Ramos (cell line): ENCODE measurements around the gene ZBTB7A.

Source experiments
- in situ Hi-C: fragments of 300-500 bp; cut with MboI; formaldehyde crosslinking; loops from one replicate; pipeline ENCODE4 v1.14.3; 2022; ENCODE audit warnings: low sequenced_read_pairs; ENCODE audit not compliant: unreplicated experiment

Gene ZBTB7A

DNA sequence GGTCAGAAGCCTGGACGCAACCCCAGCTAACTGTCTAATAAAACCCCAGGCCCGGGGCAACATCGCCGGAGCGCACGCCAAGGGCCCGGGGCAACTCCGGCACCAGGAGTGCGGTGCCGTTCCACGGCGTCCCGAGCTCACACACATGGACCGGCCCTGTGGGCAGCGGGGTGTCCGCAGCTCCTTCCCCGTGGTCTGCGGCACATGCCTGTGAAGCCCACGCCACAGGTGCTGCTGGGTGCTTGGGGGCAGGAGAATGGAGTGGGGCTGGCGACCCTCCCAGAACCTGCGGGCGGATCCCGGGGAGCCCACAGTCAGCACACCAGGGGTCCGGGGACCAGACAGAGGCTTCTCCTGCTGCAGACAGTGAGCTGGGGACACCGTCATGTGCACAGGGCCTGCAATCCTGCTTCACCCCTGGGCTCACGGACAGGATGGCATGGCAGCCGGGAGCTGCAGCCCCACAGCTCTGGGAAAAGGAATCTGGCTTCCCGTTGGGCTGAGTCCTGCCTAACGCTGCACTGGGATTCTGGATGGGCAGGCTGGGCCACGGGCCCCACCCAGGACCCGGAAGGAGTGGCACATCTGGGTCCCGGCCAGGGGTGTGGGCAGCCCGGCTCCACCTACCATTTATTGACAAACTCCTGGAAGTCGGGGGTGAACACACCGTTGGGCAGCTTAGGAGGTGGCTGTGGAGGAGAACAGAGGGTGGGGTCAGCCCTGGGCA is 28.2 kb upstream of the ZBTB7A start:
- in situ Hi-C loops: no loop called here

DNA sequence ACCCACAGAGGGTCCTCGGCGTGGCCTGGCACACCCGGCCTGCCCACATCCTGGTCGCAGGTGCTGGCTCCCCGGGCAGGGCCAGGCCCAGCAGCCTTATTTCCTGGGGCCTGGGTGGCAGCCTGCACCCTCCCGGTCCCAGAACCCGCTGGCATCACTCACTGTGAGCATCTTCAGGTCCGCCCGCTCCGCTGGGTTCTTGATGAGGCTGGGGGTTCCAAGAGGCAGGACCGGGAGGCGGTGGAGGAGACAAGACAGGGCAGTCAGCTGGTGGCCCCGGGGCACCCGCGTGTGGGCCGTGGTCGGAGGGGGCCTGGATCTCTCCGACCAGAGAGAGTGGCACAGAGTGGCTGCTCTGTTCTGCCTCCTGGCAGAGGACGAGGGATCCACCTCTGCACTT is 27.6 kb upstream of the ZBTB7A start:
- in situ Hi-C loops: no loop called here

DNA sequence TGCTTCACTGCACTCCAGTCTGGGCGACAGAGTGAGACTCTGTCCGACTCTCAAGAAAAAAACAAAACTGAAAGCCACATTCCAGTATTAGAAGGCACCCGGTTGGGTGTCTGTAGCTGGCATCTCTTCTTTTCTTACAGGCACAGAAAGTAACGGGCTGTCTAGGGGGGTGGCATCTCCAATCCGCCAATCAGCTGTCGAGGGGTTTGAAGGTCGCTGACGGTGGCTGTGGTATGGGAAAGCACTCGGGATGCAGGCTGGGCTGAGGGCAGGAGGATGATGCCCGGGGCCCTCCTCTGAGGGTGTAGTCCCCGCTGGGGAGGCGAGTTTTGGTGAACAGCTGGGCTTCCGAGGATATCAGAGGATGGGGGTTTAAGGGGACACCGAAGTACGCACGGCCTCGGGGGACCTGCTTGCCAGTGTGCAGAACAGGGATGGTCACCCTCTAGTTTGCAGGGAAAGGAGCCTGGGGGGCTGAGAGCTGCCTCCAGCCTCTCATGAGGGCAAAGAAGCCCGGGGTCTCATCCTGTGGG is 27.0 kb upstream of the ZBTB7A start:
- in situ Hi-C loops: no loop called here

DNA sequence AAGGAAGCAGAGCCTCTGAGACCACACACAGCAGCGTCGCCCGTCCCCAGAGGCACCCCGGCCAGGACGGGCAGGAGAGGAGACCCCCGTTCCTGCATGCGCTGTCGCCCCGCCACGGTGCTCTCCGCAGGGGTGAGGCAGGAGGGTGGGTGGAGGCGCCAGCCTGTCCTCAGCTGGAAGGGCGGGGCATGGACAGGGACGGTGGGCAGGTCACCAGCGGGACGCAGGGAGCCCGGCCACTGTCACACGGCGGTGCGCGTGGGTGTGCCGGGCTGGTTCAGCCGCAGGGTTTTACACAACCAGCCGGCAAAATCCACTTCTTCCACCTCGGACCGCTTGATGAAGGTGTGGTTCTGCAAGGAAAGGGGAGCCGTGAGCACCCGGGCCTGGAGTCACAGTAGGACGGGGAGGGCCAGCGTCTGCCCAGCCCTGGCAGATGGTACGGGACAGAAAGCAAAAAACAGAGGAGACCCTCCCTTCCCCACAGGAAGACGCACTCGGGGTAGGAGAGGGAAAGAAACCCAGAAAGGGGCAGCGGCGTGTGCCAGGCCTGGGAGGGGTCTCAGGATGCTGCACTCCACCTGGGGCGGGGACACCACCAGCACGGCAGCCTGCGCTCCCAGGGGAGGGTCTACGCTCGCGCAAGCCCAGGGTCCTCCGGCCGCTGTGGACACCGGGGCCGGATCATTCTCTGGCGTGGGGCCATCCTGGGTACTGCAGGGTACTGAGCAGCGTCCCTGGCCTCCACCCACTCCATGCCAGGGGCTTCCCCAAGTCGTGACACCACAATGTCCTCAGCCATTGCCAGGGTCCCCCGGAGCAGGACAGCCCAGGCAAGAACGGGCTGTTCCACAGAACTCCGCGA is 23.9 kb upstream of the ZBTB7A start:
- in situ Hi-C loops: no loop called here

DNA sequence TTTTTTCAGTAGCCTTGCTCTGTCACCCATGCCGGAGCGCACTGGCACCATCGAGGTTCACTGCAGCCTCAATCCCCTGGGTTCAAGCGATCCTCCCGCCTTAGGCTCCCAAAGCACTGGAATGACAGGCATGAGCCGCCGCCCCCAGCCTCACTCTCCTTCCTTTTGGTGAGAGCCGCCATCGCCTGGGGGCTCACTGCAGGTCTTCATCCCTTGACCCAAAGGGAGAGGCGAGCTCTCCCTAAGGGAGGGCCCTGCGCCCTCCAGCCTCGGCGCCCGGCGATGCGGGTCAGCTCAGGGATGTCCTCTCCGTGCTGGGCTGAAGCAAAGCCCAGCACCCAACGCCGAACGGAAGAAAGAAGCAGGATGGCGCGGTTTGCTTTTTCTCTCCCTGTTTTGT is 23.2 kb upstream of the ZBTB7A start:
- in situ Hi-C loops: no loop called here

DNA sequence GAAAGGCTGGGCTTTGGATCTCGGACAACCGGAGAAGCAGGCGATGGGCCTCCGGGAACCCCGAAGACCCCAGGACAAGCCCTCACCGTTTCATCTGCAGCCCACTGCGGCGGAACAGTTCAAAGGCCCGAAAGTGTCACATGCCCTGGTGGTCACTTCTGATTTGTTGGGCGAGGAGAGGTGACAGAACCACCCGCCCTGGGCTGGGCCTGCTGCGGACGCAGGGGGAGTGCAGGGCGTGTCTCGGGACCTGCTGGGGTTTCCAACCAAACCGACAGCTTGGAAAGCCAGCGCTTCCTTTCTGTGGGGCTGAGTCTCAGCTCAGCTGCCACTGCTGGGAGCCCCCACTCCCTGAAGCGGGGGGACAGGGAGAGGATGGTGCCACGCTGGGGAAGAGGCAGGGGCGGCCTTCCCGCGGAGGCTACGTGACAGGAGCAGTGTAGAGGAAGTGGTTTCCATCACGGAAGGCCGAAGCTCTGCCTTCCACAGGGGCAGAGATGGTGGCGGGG is 22.8 kb upstream of the ZBTB7A start:
- in situ Hi-C loops: no loop called here

DNA sequence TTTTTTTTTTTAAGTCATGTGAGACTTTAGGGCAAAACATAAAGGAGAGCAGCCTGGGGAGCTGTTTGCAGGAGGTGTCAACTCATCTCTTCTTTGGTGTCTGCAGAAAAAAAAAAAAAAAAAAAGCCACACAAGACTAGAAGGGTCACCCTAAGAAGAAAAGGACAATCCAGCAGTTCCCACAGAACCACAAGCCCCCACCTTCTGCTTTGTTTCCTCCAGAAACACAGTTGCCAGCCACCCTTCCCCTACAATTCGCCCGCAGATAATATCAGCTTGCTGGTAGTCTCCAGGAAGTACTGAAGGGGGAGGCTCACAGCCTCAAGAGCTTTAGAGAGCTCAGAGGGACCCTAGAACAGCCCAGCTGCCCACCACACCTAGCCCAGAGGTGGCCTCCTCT is 22.3 kb upstream of the ZBTB7A start:
- in situ Hi-C loops: no loop called here

DNA sequence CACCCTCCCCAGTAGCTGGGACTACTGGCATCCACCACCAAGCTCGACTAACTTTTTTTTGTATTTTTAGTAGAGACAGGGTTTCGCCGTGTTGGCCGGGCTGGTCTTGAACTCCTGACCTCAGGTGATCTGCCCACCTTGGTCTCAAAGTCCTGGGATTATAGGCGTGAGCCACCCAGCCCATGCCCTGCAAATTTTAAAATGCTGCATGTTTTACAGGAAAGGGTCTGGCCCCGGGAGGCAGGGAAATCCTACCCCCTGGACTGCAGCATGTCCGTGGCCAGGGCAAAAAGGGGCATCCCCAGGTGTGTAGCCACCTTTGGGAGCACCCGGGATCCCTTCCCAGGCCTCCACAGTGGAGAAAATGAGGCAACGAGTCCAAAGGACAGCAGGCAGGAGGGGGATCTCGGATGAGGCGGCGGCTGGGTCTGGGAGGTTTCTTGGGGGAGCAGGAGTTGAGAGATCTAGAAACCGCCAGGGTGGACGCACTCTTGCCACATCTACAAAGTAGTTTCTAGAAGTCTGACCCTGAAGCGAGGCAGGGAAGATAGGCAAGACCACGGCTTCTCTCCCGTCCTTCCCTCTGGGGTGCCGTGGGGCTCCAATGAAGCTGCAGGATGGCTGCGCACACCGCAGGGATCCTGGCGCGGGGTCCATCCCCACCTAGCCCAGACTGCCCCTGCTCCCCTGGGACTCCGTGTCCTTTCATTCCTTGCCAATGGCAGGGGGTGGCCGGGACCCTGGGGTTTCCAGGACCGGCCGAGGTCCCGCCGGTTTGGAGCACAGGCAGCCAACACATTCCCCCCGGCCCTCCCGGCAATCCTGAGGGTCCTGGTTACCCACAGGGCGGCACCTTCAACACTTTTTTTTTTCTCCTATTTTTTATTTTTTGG is 21.3 kb upstream of the ZBTB7A start:
- in situ Hi-C loops: no loop called here

DNA sequence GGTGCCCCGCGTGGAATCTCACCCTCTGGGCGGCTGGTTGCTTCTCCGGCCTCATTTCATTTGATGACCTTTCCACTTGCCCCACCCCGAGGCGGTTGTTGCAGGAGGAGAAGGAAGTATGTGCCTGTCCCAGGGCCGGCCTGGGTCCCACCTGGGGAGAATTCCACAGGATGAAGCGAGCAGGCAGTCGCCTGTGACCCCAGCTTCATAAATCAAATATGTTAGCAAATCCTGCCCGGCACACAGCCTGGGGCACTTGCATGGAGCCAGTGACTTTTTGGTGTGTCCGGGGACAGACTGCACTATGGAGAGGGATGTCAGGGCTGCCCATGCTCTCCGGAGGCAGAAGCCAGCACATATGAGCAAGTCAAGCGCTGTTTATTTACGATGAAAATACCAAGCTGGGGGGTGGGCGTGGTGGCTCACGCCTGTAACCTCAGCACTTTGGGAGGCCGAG is 19.7 kb upstream of the ZBTB7A start:
- in situ Hi-C loops: no loop called here

DNA sequence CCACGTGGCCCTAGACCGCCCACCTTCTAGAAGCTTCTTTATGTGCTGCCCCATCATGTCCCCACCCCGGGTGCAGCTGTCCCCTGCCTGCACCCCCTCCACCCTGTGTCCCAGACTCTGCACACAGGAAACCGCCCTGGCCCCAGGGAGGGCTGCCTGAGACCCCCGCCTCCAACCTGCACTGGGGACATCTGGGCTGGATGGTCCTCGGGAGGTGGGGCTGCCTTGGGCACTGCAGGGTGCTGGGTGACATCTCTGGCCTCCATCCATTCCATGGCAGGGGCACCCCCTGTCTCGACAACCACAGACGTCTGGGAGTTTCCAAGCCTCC is 17.8 kb upstream of the ZBTB7A start:
- in situ Hi-C loops: no loop called here

DNA sequence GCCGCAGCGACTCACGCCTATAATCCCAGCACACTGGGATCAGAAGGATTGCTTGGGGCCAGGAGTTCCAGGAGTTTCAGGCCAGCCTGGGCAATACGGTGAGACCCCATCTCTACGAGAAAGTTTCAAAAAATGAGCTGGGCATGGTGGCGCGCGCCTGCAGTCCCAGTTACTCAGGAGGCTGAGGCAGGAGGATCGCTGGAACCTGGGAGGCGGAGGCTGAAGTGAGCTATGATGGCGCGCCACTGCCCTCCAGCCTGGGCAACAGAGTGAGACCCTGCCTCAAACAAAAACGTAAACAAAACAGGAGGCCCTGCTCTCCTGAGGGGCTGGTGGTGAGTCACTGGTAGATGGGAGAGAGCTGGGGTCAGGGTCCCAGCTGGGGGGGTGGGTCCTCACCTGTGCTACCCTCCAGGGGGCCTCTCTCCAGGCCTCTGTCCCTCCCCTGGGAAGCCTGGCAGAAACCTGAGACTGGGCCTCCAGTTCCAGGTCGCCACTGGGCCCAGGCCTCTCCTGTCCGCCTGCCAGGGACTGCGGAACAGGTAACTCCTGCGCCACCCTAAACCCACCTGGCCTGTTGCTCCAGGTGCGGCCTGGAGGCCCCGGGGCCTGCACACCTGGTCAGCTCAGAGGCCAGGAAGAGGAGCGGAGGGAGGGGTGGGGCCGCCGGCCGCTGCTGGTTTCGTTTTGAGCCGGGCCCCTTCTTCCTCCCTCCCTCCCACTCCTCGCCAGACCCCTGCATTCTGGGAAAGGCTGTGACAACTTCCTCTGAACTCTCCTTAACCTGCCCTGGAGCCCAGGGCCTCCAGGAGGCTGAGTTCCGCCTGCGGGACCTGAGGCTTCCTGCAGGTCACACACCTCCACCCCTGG is 17.2 kb upstream of the ZBTB7A start:
- in situ Hi-C loops: no loop called here

DNA sequence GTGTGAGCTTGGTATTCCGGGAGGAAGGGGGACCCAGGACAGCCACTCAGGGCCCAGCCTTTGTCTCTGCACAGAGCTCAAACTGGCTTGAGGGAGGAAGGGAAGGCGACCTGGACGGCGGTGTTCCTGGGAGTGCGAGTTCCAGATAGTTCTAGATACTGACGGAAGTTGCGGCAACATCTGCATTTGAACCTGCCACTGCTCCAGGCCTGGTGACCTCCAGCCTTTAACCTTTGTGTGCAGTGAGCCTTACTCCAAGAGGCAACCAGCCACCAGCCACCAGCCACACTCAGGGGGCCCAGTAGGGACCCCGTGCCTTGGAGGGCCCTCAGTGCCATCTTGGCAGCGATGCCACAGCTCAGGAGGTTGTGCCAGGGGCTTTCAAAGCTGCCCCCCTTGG is 15.5 kb upstream of the ZBTB7A start:
- in situ Hi-C loops: no loop called here

DNA sequence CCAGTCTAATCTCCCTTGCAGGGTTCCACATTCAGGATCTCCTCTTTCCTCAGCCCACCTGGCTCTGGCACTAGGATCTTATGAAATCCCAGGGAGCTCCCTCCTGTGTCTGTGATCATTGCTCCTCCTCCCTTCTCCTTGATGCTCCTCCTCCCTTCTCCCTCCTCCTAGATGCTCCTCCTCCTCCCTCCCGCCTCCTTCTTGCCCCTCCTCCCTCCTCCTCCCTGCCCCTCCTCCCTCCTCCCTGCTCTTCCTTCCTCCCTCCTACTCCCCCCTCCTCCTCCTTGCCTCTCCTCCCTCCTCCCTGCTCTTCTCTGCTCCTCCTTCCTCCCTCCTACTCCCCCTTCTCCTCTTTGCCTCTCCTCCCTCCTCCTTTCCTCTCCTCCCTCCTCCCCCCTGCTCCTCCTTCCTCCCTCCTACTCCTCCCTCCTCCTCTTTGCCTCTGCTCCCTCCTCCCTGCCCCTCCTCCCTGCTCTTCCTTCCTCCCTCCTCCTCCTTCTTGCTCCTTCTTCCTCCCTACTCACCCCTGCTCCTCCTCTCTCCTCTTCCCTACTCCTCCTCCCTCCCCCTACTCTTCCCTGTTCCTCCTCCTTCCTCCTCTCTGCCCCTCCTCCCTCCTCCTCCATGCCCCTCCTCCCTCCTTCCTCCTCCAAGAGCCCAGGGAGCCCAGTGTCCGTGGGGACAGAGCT is 14.9 kb upstream of the ZBTB7A start:
- in situ Hi-C loops: no loop called here

DNA sequence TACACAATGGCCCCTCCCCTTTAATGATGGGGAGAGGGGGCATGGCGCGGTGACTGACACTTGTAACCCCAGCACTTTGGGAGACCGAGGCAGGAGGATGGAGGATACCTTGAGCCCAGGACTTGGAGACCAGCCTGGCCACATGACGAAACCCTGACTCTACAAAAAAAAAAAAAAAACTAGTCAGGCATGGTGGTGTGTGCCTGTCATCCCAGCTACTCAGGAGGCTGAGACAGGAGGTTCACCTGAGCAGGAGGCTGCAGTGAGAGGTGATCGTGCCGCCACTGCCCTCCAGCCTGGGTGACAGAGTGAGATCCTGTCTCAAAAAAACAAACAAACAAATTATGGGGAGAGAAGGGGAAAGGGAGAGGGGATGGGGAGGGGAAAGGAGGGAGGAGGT is 13.8 kb upstream of the ZBTB7A start:
- in situ Hi-C loops: no loop called here

DNA sequence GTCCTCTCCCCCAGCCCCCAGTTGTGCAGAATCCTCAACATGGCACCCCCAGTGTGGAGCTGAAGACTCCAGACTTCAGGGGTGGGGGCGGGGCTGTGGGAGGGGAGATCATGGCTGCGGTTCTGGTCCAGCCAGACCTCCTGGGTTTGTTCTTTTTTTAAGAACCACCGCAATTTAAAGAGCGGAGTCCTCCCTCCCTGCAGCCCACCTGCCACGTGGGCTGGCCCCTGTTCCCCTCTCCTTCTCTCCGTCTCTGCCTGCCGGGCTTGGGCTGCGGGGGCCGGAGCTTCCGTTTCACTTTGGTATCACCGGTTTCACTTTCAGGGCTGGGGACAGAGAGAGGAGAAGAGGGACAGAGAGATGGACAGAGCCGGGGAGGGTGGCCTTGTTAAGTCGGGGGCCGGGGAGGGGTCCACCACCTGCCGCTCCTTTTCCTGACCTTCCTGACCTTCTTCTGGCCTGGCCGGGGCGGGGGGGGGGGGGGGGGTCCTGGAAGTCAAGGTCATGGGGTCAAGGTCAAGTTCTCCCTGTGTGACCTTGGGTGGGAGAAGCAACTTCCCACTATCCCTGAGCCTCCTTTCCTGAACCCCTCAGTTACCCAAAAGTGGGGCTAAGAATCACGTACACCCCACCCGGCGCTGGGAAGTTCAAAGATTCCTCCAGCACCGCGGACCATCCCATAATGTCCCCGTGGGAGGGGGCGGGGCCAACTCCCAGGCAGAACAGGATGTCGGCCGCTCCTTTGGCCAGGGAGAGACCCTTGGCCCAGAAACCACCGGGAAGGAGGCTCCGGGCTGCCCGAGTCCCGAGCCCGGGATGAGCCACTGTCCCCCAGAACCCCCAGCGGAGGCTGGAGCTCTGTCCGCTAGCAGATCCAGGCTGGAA is 11.3 kb upstream of the ZBTB7A start:
- in situ Hi-C loops: no loop called here

DNA sequence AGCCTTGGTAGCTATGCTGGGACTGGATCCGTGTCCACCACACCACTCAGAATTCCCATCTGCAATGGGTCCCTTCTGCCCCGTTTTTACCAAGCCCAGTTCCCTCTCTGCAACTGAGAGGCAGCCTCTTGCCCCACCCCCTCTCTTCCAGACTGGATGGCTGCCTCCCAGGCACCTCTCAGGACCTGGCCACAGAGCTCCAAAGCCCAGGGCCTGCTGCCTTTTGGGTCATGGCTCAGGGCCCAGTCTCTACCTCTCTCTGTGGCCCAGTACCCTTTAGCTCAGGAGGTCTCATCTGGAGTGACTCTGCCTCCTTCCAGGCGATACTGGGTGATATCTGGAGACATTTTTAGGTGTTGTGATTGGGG is 10.3 kb upstream of the ZBTB7A start:
- in situ Hi-C loops: no loop called here

DNA sequence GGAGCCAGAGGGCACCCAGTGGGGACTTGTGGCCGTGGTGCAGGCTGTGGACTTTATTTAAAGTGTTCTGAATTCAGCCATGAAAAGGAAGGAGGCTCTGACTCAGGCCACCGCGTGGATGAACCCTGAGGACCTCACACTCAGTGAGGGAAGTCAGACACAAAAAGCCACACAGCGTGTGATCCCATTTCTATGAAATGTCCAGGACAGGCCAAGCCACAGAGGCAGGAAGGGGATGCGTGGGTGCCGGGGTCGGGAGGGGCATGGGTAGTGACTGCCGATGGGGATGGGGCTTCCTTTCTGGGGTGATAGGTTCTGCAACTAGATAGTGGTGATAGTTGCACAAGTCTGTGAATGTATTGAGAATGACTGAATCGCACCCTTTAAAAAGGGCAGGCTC is 8.7 kb upstream of the ZBTB7A start:
- in situ Hi-C loops: no loop called here

DNA sequence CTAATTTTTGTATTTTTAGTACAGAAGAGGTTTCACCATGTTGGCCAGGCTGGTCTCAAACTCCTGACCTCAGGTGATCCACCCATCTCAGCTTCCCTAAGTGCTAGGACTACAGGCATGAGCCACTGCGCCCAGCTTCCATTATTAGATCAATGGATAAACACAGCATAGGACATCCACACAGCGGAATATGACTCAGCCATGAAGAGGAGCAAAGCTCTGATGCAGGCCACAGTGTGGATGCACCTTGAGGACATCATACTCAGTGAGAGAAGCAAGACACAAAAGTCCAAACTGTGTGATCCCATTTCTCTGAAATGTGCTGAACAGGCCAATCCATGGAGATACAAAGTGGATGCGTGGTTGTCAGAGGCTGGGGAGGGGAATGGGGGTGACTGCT is 4.9 kb upstream of the ZBTB7A start:
- in situ Hi-C loops: no loop called here
